Ascending aorta (tissue), 2 donors: ENCODE data around the gene VRK1. TPM values are rescaled to one million over a fixed set of nuclear protein-coding genes. Genes with fewer than 3 reads are reported as not detected.

ENCODE experiments used
- DNase-seq, 2 donors: peaks; one replicate each; pipeline ENCODE4 v3.0.0-alpha.2; 2019; ENCODE audit warnings: low spot score in 2 of 2
- H3K27ac ChIP-seq, 2 donors: fragments of 200-600 bp; sonication (generic); one replicate each; pipeline ENCODE4 v1.5.1; 2016 to 2017; ENCODE audit warnings: mild to moderate bottlenecking in 1 of 2
- H3K27me3 ChIP-seq: fragments of 200-600 bp; sonication (generic); one replicate; pipeline ENCODE4 v1.5.1; 2017
- H3K36me3 ChIP-seq, 2 donors: fragments of 200-600 bp; sonication (generic); one replicate each; pipeline ENCODE4 v1.5.1; 2016
- H3K4me1 ChIP-seq, 2 donors: fragments of 200-600 bp; sonication (generic); one replicate each; pipeline ENCODE4 v1.5.1; 2016 to 2017; ENCODE audit warnings: mild to moderate bottlenecking in 1 of 2
- H3K4me3 ChIP-seq, 2 donors: fragments of 200-600 bp; sonication (generic); one replicate each; pipeline ENCODE4 v1.5.1; 2016 to 2017; ENCODE audit warnings: mild to moderate bottlenecking in 1 of 2
- H3K9me3 ChIP-seq, 2 donors: fragments of 200-600 bp; sonication (generic); one replicate each; pipeline ENCODE4 v1.5.1; 2016
- intact Hi-C: fragments of 100-400 bp; cut with DNase I; formaldehyde crosslinking; loops from one replicate; pipeline ENCODE4 v1.15.1; 2023
- total RNA-seq: library from RNA; depleted of rRNA; stranded (reverse); fragments of >200 nt; gene quantifications from one replicate; pipeline ENCODE4 v1.1.0, GENCODE V29; 2016
- TF ChIP-seq, protein P1 (sequence below), 3 experiments: fragments of 200-600 bp in 2 of 3; fragments of 450-650 bp in 1 of 3; sonication (generic) in 2 of 3; IDR thresholded peaks; one replicate each; pipeline ENCODE4 v1.5.1; 2016 to 2019; ENCODE audit warnings: antibody characterized with exemption in 3 of 3, mild to moderate bottlenecking in 1 of 3, moderate library complexity in 1 of 3

Gene VRK1
- total RNA-seq, 1 donor from 2014 or later, result 2.4 TPM

DNA sequence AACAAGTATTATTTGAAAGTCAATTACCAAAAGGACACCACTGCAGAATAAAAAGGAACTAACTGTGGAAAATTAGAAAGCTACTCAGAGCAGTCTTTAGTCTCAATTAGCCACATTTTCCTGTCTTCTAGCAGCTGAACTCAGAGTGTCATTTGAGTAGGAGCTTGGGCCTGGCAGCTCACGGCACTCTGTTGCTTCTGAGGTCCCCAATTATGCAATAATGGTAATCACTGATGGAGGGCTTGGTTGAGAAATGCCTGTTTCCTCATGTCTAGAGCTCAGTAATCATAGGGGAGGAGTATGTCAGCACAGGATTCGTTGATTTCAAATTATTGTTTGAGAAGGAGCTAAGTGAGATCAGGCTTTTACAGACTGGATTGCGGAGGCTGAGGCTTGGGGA is 108.6 kb downstream of the VRK1 start:
- intact Hi-C loops, result no loop called here
- peaks cover 0 to 8% of the 10 kb centered on the region in 2 donors for H3K9me3 ChIP-seq
- TF ChIP-seq, protein P1, sequence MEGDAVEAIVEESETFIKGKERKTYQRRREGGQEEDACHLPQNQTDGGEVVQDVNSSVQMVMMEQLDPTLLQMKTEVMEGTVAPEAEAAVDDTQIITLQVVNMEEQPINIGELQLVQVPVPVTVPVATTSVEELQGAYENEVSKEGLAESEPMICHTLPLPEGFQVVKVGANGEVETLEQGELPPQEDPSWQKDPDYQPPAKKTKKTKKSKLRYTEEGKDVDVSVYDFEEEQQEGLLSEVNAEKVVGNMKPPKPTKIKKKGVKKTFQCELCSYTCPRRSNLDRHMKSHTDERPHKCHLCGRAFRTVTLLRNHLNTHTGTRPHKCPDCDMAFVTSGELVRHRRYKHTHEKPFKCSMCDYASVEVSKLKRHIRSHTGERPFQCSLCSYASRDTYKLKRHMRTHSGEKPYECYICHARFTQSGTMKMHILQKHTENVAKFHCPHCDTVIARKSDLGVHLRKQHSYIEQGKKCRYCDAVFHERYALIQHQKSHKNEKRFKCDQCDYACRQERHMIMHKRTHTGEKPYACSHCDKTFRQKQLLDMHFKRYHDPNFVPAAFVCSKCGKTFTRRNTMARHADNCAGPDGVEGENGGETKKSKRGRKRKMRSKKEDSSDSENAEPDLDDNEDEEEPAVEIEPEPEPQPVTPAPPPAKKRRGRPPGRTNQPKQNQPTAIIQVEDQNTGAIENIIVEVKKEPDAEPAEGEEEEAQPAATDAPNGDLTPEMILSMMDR (IDR thresholded peaks at IDR 0.05), result no peak
- H3K4me1 ChIP-seq, result no peaks in the 10 kb centered on the region
- DNase-seq, result no peak
- H3K27ac ChIP-seq, result no peak overlapping the region
- H3K27me3 ChIP-seq, result no peaks in the 10 kb centered on the region
- no peaks in the 10 kb centered on the region for H3K36me3 ChIP-seq
- H3K4me3 ChIP-seq, result no peak overlapping the region

DNA sequence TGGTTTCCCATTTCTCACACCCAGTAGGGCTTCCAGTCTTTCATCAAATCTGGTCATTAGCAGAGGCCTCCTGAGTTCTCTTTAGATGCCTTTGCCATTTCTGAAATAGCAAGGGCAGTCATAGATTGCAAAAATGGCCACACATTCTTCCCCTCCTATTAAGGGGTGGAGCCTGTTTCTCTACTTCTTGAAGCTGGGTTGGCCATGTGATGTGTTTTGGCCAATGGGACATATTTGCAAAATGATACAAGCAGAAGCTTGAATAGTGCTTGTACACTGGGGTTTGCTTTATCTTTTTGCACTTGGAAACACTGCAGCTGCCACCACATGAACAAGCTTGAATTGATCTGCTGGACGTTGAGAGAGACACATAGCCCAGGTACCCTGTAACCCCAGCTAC is 109.3 kb downstream of the VRK1 start:
- H3K4me3 ChIP-seq, result no peak overlapping the region
- no peaks in the 10 kb centered on the region for H3K36me3 ChIP-seq
- no peaks in the 10 kb centered on the region for H3K4me1 ChIP-seq
- TF ChIP-seq, protein P1 (IDR thresholded peaks at IDR 0.05), result no peak
- H3K27me3 ChIP-seq, result no peaks in the 10 kb centered on the region
- H3K9me3 ChIP-seq, result peaks cover 0 to 8% of the 10 kb centered on the region in 2 donors
- intact Hi-C loops, result no loop called here
- DNase-seq, result no peak
- H3K27ac ChIP-seq, result no peak overlapping the region

DNA sequence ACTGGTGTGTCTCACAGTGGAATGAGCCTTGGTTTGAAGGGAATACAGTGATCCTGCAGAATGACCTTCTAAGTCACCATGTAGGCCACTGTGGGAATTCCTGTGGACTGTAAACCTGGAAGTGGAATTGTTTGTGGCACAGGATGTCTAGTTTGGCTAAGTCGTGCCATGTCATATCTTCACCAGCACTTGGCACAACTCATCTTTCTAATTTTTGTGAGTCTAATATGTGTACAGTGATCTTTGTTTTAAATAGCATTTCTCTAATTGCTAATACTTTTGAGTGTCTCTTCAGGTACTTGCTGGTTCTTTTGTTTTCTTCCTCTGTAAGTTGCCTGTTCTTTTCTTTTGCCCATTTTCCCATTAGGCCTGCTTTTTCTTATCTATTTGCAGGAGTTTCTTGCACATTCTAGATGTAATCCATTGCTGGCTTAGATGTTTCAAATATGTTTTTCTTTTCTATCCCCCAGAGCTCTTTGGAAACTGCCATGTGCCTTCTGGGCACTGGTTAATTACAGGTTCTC is 112.7 kb downstream of the VRK1 start:
- TF ChIP-seq, protein P1 (IDR thresholded peaks at IDR 0.05), result no peak
- intact Hi-C loops, result no loop called here

DNA sequence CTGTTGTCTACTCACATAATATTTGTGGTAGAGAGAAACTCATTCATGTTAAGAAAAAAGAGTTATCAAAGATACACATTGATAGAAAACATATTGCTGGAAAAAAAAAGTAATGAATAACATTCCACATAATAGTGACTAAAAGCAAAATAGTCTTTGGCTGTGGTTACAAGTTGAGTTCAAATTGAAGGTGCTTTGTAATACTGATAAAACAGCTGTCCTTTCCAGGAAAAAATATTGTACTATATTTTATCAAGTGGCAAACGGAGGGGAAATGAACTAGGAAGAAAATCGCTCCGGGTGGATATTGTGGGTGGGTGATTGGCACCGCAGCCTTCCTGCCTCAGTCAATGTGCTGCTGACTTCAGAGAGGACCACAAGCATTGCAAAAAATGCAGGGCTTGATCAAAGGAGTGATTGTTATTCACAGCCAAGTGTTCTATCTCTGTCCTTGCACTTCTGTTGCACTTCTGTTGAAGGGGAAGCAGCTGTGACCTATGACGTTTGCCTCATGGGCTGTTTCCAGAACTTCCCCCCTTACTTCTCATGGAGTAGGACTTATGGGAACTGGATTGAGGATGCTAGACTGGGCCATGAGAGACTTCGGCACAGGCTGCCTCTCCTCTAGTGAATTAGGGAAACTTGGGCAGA is 114.4 kb downstream of the VRK1 start:
- Histone ChIP-seq H3K36me3 (no peaks in the 10 kb centered on the region), H3K4me1 (no peaks in the 10 kb centered on the region), H3K27me3 (no peaks in the 10 kb centered on the region), H3K9me3 (peaks cover 0 to 8% of the 10 kb centered on the region in 2 donors), H3K27ac (no peak overlapping the region), H3K4me3 (no peak overlapping the region)
- TF ChIP-seq, protein P1 (IDR thresholded peaks at IDR 0.05), result no peak
- DNase-seq, result no peak
- intact Hi-C loops, result no loop called here

More for the DNA sequence above, 112.7 kb downstream of the VRK1 start:
- no peak for DNase-seq
- Histone ChIP-seq H3K9me3 (peaks cover 0 to 8% of the 10 kb centered on the region in 2 donors), H3K4me1 (no peaks in the 10 kb centered on the region), H3K27ac (no peak overlapping the region), H3K4me3 (no peak overlapping the region), H3K27me3 (no peaks in the 10 kb centered on the region), H3K36me3 (no peaks in the 10 kb centered on the region)

DNA sequence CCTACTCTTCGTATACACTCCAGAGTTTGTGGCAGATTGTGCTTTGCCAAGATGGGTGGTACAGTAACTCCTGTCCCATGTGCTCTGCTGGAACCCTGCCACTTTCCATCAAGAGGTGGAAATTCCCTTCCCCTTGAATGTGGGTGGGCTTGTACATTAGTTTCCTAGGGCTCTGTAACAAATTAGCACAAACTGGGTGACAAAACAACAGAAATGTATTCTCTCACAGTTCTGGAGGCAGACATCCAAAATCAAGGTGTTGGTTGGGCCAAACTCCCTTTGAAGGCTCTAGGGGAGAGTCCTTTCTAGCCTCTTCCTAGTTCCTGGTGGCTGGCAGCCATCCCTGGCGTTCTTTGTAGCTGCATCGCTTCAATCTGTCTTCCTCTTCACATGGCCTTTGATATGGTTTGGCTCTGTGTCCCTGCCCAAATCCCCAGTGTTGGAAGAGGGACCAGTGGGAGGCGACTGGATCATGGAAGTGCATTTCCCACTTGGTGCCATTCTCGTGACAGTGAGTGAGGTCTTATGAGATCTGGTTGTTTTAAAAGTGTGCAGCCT is 117.5 kb downstream of the VRK1 start:
- Histone ChIP-seq H3K9me3 (peaks cover 0 to 8% of the 10 kb centered on the region in 2 donors), H3K4me3 (no peak overlapping the region), H3K4me1 (no peaks in the 10 kb centered on the region), H3K27me3 (no peaks in the 10 kb centered on the region), H3K36me3 (no peaks in the 10 kb centered on the region), H3K27ac (no peak overlapping the region)
- DNase-seq, result no peak
- intact Hi-C loops, result no loop called here
- TF ChIP-seq, protein P1 (IDR thresholded peaks at IDR 0.05), result no peak
